OCI-LY1 (cell line): ENCODE measurements around the gene AFF4.

ENCODE experiments used
- CTCF ChIP-seq: fragments of 200-600 bp; sonication (generic), shearing (Covaris generic); IDR thresholded peaks from 2 replicates; pipeline ENCODE4 v1.5.1; 2017; ENCODE audit warnings: mild to moderate bottlenecking, antibody characterized with exemption, low read length, moderate library complexity, mixed read lengths
- EZH2 ChIP-seq: fragments of 200-600 bp; sonication (generic), shearing (Covaris generic); IDR thresholded peaks from 2 replicates; pipeline ENCODE4 v1.8.0; 2017; ENCODE audit warnings: borderline replicate concordance, mixed run types, mild to moderate bottlenecking, antibody characterized with exemption, low read length, moderate library complexity, mixed read lengths

- TF ChIP-seq CTCF = no peak
- no peak for TF ChIP-seq EZH2
Observed at GRCh38 chr5:132998556-132998955, 35.1 kb upstream of the AFF4 start.
